Activated CD8-positive, alpha-beta T cell treated with anti-CD3 and anti-CD28 coated beads for 36 hours (primary cell): ENCODE data around the gene ERN1. TPM values are rescaled to one million over a fixed set of nuclear protein-coding genes. Genes with fewer than 3 reads are reported as not detected.
"Not testable (repeated sequence)": the region's sequence is repeated elsewhere in the genome, so short reads cannot be mapped to it uniquely, and the experiment has no call there.

Experiments
- ATAC-seq: fragments of 200-7000 bp; cut with Tn5 transposase; one replicate; pipeline ENCODE4 v1.10.0; 2021; ENCODE audit warnings: mild to moderate bottlenecking, moderate library complexity
- CTCF ChIA-PET: fragments of 350-600 bp; sonication (Branson Sonifier 250); formaldehyde crosslinking; loops from one replicate; lab custom pipeline; 2021; ENCODE audit warnings: antibody characterized with exemption; lab: Charles Lee
- POLR2A ChIA-PET: fragments of 350-600 bp; sonication (Branson Sonifier 250); formaldehyde crosslinking; loops from one replicate; lab custom pipeline; 2021; ENCODE audit warnings: antibody characterized with exemption; lab: Charles Lee
- DNase-seq: peaks from one replicate; pipeline ENCODE4 v3.0.0-alpha.2; 2020
- H3K27ac Mint-ChIP-seq: one replicate; pipeline ENCODE4 v1.8.0; 2021; ENCODE audit warnings: mild to moderate bottlenecking, mixed read lengths
- H3K27me3 Mint-ChIP-seq: one replicate; pipeline ENCODE4 v1.8.0; 2021; ENCODE audit warnings: mixed read lengths
- H3K36me3 Mint-ChIP-seq: one replicate; pipeline ENCODE4 v1.8.0; 2021; ENCODE audit warnings: low read depth, mixed read lengths
- H3K4me1 Mint-ChIP-seq: one replicate; pipeline ENCODE4 v1.8.0; 2021; ENCODE audit warnings: low read depth, mixed read lengths
- H3K4me3 Mint-ChIP-seq: one replicate; pipeline ENCODE4 v1.8.0; 2021; ENCODE audit warnings: mild to moderate bottlenecking, moderate library complexity, mixed read lengths
- H3K9me3 Mint-ChIP-seq: one replicate; pipeline ENCODE4 v1.8.0; 2021; ENCODE audit warnings: mixed read lengths
- CTCF ChIP-seq: fragments of 200-600 bp; IDR thresholded peaks from one replicate; pipeline ENCODE4 v1.8.0; 2022; ENCODE audit warnings: antibody characterized with exemption, mild to moderate bottlenecking
- intact Hi-C: fragments of 100-400 bp; cut with micrococcal nuclease; formaldehyde crosslinking; loops from one replicate; pipeline ENCODE4 v1.10.0; 2022
- total RNA-seq, 2 experiments: library from RNA; stranded (reverse); gene quantifications; one replicate each; pipeline ENCODE4 v1.2.3, GENCODE V29; 2021

ERN1 gene
- total RNA-seq, 2 experiments from 2014 or later: 19.2 to 23.6 TPM

DNA sequence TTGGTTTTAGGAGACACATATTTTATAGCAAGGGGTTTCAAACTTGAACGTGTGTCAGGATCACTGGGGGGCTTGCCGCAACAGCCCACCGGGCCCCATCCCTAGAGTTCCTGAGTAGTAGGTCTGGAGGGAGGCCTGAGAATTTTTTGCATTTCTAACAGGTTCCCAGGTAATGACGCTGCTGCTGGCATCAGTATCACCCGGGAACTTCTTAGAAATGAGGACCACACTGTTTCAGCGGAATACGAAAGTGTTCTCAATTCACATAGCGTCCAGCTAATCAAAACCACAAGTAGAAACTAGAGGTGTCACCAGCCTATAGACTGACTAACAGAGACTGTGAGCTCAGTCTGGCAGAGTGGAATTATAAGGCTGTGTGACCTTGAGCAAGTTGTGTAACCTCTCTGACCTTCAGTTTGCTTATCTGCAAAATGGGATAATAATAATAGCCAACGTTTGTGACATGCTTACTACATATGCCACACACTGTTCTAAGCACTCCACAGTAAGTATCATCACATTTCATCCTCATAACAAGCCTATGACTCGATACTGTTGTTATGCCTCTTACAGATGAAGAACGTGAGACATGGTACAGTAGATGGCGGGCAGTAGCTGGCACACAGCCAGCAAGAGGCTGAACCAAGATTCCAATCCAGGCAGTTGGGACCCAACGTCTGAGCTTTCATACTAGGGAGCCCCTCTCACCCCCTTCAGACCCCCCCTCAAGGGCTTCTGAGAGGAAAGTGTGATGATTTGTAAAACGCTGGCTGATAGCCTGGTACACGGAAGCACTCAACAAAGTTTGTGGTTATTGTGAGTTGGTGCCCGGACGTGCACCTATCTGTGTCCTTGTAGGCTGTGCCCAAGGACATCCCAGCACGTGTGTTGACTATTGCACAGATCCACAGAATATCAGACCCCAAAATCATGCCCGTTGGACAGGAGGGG, 104.9 kb downstream of the ERN1 start:
- H3K27ac Mint-ChIP-seq: peak overlapping the region; percentile 85
- H3K4me3 Mint-ChIP-seq: peak overlapping the region; percentile 65
- CTCF ChIA-PET: interaction anchor here (0.6 to 9.2 kb wide), 50 partner anchors 8 to 219 kb away, joined by 3 to 419 read pairs (median 4); partner anchors contain the start of genes CD79B, CSHL1, ERN1 and GH1
- DNase-seq (peak; percentile 62), ATAC-seq (peak; percentile 24)
- no peaks in the 10 kb centered on the region for H3K36me3 Mint-ChIP-seq
- no peak for TF ChIP-seq CTCF
- peaks cover 58% of the 10 kb centered on the region for H3K4me1 Mint-ChIP-seq
- POLR2A ChIA-PET: interaction anchor here (0.6 to 4.9 kb wide), 16 partner anchors 7 to 383 kb away, joined by 3 to 47 read pairs (median 4); partner anchors contain the start of genes ERN1 and PRR29
- H3K27me3 Mint-ChIP-seq: no peaks in the 10 kb centered on the region
- intact Hi-C loops: loop anchor here (5.0 kb wide), 2 partner anchors 108 to 122 kb away; partner anchors contain the start of gene GH1
- no peaks in the 10 kb centered on the region for H3K9me3 Mint-ChIP-seq

DNA sequence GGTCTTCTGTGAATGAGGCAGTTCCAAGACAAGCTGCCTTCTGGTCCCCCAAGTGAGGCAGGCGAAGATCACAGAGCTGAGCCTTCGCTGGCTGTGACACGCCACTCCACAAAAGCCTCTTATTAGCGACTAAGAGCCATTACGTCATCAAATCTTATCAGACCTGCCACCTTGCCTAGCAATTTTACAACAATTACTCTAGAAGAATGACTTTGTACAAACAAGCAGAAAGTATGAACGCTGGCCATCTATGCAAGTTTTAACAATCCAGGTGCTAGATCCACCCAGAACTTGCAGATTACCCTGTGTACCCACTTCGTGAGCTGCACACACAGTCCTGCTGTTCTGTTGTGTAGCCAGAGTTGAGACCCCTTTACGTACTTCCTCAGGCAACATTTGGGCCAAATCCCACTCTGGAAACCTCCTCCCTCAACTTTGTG, 105.7 kb downstream of the ERN1 start:
- H3K36me3 Mint-ChIP-seq: no peaks in the 10 kb centered on the region
- CTCF ChIA-PET: interaction anchor here (0.9 to 9.2 kb wide), 20 partner anchors 7 to 122 kb away, joined by 3 to 419 read pairs (median 8); partner anchors contain the start of genes CSHL1, ERN1 and GH1
- H3K27me3 Mint-ChIP-seq: no peaks in the 10 kb centered on the region
- no peak overlapping the region for H3K4me3 Mint-ChIP-seq
- H3K4me1 Mint-ChIP-seq: peaks cover 58% of the 10 kb centered on the region
- H3K27ac Mint-ChIP-seq: peak overlapping the region; percentile 85
- intact Hi-C loops: no loop called here
- no peak for ATAC-seq
- H3K9me3 Mint-ChIP-seq: no peaks in the 10 kb centered on the region
- DNase-seq: no peak
- no peak for TF ChIP-seq CTCF
- POLR2A ChIA-PET: interaction anchor here (0.7 to 4.9 kb wide), 6 partner anchors 12 to 384 kb away, joined by 3 to 47 read pairs (median 6); partner anchors contain the start of gene ERN1

DNA sequence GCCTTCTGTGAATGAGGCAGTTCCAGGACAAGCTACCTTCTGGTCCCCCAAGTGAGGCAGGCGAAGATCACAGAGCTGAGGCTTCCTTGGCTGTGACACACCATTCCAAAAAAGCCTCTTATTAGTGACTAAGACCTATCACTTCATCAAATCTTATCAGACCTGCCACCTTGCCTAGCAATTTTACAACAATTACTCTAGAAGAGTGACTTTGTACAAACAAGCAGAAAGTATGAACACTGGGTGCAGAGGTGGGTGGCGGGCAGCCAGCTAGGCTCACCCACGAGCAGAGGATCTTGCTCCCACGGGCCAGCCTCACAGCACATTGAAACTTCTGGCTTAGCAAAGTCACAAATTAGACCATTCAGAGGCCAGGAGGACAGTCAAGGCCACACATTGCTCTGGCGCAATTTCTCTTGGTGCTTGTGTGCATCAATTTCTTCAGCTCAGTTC, 107.3 kb downstream of the ERN1 start:
- Mint-ChIP-seq H3K27ac (peak overlapping the region; percentile 98), H3K9me3 (no peaks in the 10 kb centered on the region), H3K4me1 (peaks cover 62% of the 10 kb centered on the region), H3K36me3 (peaks cover 9% of the 10 kb centered on the region), H3K4me3 (no peak overlapping the region), H3K27me3 (no peaks in the 10 kb centered on the region)
- DNase-seq (no peak), ATAC-seq (no peak)
- POLR2A ChIA-PET: interaction anchor here (0.9 to 1.9 kb wide), 3 partner anchors 104 to 269 kb away, joined by 4 to 13 read pairs (median 6); partner anchors contain the start of gene GH1
- CTCF ChIA-PET: interaction anchor here (0.6 to 4.9 kb wide), 8 partner anchors 32 to 111 kb away, joined by 3 to 21 read pairs (median 5); partner anchors contain the start of genes CSHL1 and ERN1
- intact Hi-C loops: no loop called here
- TF ChIP-seq CTCF: no peak

DNA sequence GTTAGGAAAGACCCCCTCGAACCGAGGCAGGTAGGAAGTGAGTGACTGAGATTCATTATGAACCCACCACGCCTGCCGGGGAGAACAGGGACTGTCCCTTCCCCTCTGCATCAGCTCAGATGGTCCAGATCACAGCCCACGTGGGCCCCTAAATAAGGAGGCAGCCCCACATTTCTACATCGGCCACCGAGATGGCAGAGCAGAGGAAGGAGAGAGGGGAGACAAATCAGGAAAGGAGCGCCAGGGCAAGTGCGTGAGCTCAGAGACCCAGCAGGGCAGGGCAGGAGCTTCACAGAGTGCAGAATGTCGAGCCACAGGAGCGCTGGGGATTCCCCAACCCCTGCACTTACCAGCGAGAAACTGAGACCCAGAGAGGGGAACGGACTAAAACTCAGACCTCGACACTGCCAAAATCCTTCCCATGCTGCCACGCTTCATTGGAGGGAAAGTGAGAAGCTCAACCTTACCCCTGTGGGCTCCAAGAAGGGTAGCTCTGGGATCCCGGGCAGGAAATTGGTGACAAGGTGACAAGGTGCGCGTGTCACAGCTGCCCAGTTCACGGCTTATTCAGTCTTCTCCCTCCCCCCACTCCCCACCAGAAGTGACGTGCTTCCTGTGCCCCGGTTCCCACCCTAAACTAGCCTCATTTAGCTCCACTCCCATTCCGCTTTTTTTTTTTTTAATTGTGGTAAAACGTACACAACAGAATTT, 109.7 kb downstream of the ERN1 start, which contains the start of gene ICAM2:
Gene ICAM2 (minus strand): TSS at position 578 of the 711 bp plus-strand sequence. CDS start 13,942 bp downstream, outside the sequence.
- Mint-ChIP-seq H3K9me3 (no peaks in the 10 kb centered on the region), H3K27ac (peak within 1 kb of the TSS; percentile 98), H3K36me3 (peaks cover 12% of the 10 kb centered on the region), H3K4me1 (peaks cover 66% of the 10 kb centered on the region), H3K4me3 (peak within 1 kb of the TSS; percentile 94), H3K27me3 (no peaks in the 10 kb centered on the region)
- POLR2A ChIA-PET: interaction anchor here (0.6 to 2.6 kb wide), 22 partner anchors 13 to 334 kb away, joined by 3 to 30 read pairs (median 4); partner anchors contain the start of genes ERN1 and PRR29
- DNase-seq (peak; percentile 96), ATAC-seq (peak; percentile 72)
- intact Hi-C loops: no loop called here
- no peak for TF ChIP-seq CTCF
- CTCF ChIA-PET: interaction anchor here (0.9 to 2.8 kb wide), 14 partner anchors 9 to 177 kb away, joined by 3 to 17 read pairs (median 5); partner anchors contain the start of gene GH1

DNA sequence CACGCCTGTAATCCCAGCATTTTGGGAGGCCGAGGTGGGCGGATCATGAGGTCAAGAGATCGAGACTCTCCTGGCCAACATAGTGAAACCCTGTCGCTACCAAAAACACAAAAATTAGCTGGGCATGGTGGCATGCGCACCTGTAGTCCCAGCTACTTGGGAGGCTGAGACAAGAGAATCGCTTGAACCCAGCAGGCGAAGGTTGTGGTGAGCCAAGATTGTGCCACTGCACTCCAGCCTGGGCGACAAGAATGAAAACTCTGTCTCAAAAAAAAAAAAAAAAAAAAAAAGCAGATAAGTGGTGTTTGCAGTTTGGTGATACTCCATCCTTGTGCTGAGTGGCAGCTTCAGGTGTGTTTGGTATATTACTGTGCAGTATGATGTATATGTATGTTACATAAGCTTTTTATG, 110.4 kb downstream of the ERN1 start:
- H3K9me3 Mint-ChIP-seq, DNase-seq, intact Hi-C loops, H3K27me3 Mint-ChIP-seq: not testable (repeated sequence)
- ChIA-PET POLR2A (interaction anchor here (0.6 to 2.6 kb wide), 12 partner anchors 14 to 127 kb away, joined by 3 to 30 read pairs (median 4); partner anchors contain the start of gene ERN1), CTCF (interaction anchor here (1.0 to 2.8 kb wide), 11 partner anchors 10 to 177 kb away, joined by 3 to 17 read pairs (median 5); partner anchors contain the start of gene GH1)
- peaks cover 64% of the 10 kb centered on the region for H3K4me1 Mint-ChIP-seq
- peak overlapping the region; percentile 94 for H3K4me3 Mint-ChIP-seq
- peak overlapping the region; percentile 98 for H3K27ac Mint-ChIP-seq
- H3K36me3 Mint-ChIP-seq: peaks cover 15% of the 10 kb centered on the region
- peak; percentile 21 for ATAC-seq
